HepG2 (cell line): ENCODE measurements around the gene TJP2. TPM values are rescaled to one million over a fixed set of nuclear protein-coding genes. Genes with fewer than 3 reads are reported as not detected.

Experiments
- ATF6 ChIP-seq: sonication (generic); formaldehyde crosslinking; conservative IDR thresholded peaks from 2 replicates; pipeline ENCODE4 v1.4.0; 2020; ENCODE audit warnings: missing genetic modification reagents
- FOXA3 ChIP-seq: IDR thresholded peaks from 2 replicates; pipeline ENCODE4 v1.6.1; 2016; ENCODE audit warnings: missing genetic modification reagents, missing compliant biosample characterization
- GMEB2 ChIP-seq: IDR thresholded peaks from 2 replicates; pipeline ENCODE4 v1.6.1; 2016; ENCODE audit warnings: missing biosample characterization, missing genetic modification reagents, low read depth
- HIC2 ChIP-seq: sonication (generic); formaldehyde crosslinking; IDR thresholded peaks from 2 replicates; pipeline ENCODE4 v1.9.0; 2022; ENCODE audit warnings: low read depth, missing genetic modification reagents
- MATR3 ChIP-seq: sonication (generic); formaldehyde crosslinking; IDR thresholded peaks from 2 replicates; pipeline ENCODE4 v1.4.0; 2020; ENCODE audit warnings: missing genetic modification reagents
- MED13 ChIP-seq: sonication (generic); formaldehyde crosslinking; IDR thresholded peaks from 2 replicates; pipeline ENCODE4 v1.5.0; 2020; ENCODE audit warnings: missing genetic modification reagents
- NR2F2 ChIP-seq: IDR thresholded peaks from 2 replicates; pipeline ENCODE4 v1.6.1; 2012; ENCODE audit warnings: low read depth, inconsistent platforms, borderline replicate concordance
- PCBP1 ChIP-seq: fragments of 200-400 bp; formaldehyde crosslinking; IDR thresholded peaks from 2 replicates; pipeline ENCODE4 v1.6.1; 2017; ENCODE audit warnings: mild to moderate bottlenecking, low read depth, low read length, borderline replicate concordance
- REL ChIP-seq: sonication (generic); formaldehyde crosslinking; conservative IDR thresholded peaks from 2 replicates; pipeline ENCODE4 v1.8.0; 2022; ENCODE audit warnings: mild to moderate bottlenecking, missing genetic modification reagents, moderate library complexity
- REXO4 ChIP-seq: sonication (generic); formaldehyde crosslinking; IDR thresholded peaks from 2 replicates; pipeline ENCODE4 v1.8.0; 2022; ENCODE audit warnings: missing genetic modification reagents, mild to moderate bottlenecking, borderline replicate concordance
- SATB2 ChIP-seq: sonication (generic); formaldehyde crosslinking; IDR thresholded peaks from 2 replicates; pipeline ENCODE4 v1.5.0; 2020; ENCODE audit warnings: missing genetic modification reagents
- SKI ChIP-seq: fragments of 450-650 bp; IDR thresholded peaks from one replicate; pipeline ENCODE4 v1.6.1; 2018; ENCODE audit warnings: mild to moderate bottlenecking; ENCODE audit not compliant: partially characterized antibody
- SP140L ChIP-seq: sonication (generic); formaldehyde crosslinking; IDR thresholded peaks from 2 replicates; pipeline ENCODE4 v1.4.0; 2020; ENCODE audit warnings: missing genetic modification reagents, borderline replicate concordance
- SSRP1 ChIP-seq: IDR thresholded peaks from 2 replicates; pipeline ENCODE4 v1.6.1; 2016; ENCODE audit warnings: control low read depth
- ZFP37 ChIP-seq: sonication (generic); formaldehyde crosslinking; IDR thresholded peaks from 2 replicates; pipeline ENCODE4 v1.4.0; 2020; ENCODE audit warnings: missing genetic modification reagents, borderline replicate concordance
- ZNF12 ChIP-seq: sonication (generic); formaldehyde crosslinking; IDR thresholded peaks from 2 replicates; pipeline ENCODE4 v1.5.0; 2020; ENCODE audit warnings: missing genetic modification reagents
- ZNF574 ChIP-seq: sonication (generic); formaldehyde crosslinking; IDR thresholded peaks from 2 replicates; pipeline ENCODE4 v1.4.0; 2020; ENCODE audit warnings: missing genetic modification reagents
- ZNF605 ChIP-seq: sonication (generic); formaldehyde crosslinking; IDR thresholded peaks from 2 replicates; pipeline ENCODE4 v1.8.0; 2022; ENCODE audit warnings: mild to moderate bottlenecking, missing genetic modification reagents
- ZNF704 ChIP-seq: sonication (generic); formaldehyde crosslinking; IDR thresholded peaks from 2 replicates; pipeline ENCODE4 v1.8.1; 2023; ENCODE audit warnings: mild to moderate bottlenecking, inconsistent platforms, moderate library complexity, missing genetic modification reagents, borderline replicate concordance
- ZNF776 ChIP-seq: sonication (generic); formaldehyde crosslinking; IDR thresholded peaks from 2 replicates; pipeline ENCODE4 v1.4.0; 2020; ENCODE audit warnings: mild to moderate bottlenecking, missing genetic modification reagents
- ZNF780A ChIP-seq: sonication (generic); formaldehyde crosslinking; IDR thresholded peaks from 2 replicates; pipeline ENCODE4 v1.8.0; 2022; ENCODE audit warnings: mild to moderate bottlenecking, missing genetic modification reagents, moderate library complexity
- ZNF792 ChIP-seq: IDR thresholded peaks from 2 replicates; pipeline ENCODE4 v1.6.1; 2016
- polyA plus RNA-seq, 8 experiments: library from polyadenylated mRNA; depleted of rRNA in 3 of 8; stranded (reverse) in 7 of 8; unstranded in 1 of 8; fragments of >200 nt; fragmentation: Illumina TruSeq in 4 of 8; extraction: Trizol in 4 of 8; gene quantifications; 2 replicates each; pipeline versions ENCODE4 v1.2.1 to v1.2.3, GENCODE V29; 2011 to 2016; ENCODE audit warnings: low read depth in 4 of 8, missing spikeins in 1 of 8, mixed read lengths in 1 of 8; ENCODE audit not compliant: insufficient read depth in 1 of 8
- total RNA-seq, 5 experiments: library from RNA; depleted of rRNA; stranded (reverse); fragments of >200 nt; fragmentation: Illumina TruSeq; extraction: Trizol; gene quantifications; 2 replicates each; pipeline ENCODE4 v1.2.3, GENCODE V29; 2016; ENCODE audit warnings: low read depth in 1 of 5

Gene TJP2
- total and polyA plus RNA-seq, 2 of the 13 experiments (the other 11 are each of a cell fraction or from before 2014, with no cell fraction given), result 109 to 110 TPM

GRCh38 chr9:69190086-69190862 is 16.2 kb downstream of the TJP2 start (continued):
- TF ChIP-seq NR2F2, result peak; percentile 94
- TF ChIP-seq ZFP37, result no peak
- TF ChIP-seq HIC2 (CRISPR knock-in tag), result no peak
- TF ChIP-seq SKI, result no peak
- no peak for TF ChIP-seq MATR3
- TF ChIP-seq SP140L (CRISPR knock-in tag), result no peak
- TF ChIP-seq ZNF605, result no peak
- no peak for TF ChIP-seq REL (CRISPR knock-in tag)
- no peak for TF ChIP-seq ZNF12
- no peak for TF ChIP-seq ZNF776 (CRISPR knock-in tag)
- peak; percentile 92 for TF ChIP-seq FOXA3
- no peak for TF ChIP-seq ATF6 (CRISPR knock-in tag)
- TF ChIP-seq SATB2 (CRISPR knock-in tag), result no peak
- no peak; the same call in 1 of the 2 replicates for TF ChIP-seq MED13 (CRISPR knock-in tag)
- no peak for TF ChIP-seq SSRP1 (CRISPR knock-in tag)
- TF ChIP-seq ZNF792 (CRISPR knock-in tag), result no peak
- TF ChIP-seq PCBP1, result no peak
- no peak for TF ChIP-seq ZNF574 (CRISPR knock-in tag)
- no peak for TF ChIP-seq REXO4 (CRISPR knock-in tag)
- no peak for TF ChIP-seq GMEB2
- TF ChIP-seq ZNF780A (CRISPR knock-in tag), result no peak
- TF ChIP-seq ZNF704, result no peak
